DMS79 treated with DMSO at 0.1 percent for 48 hours (cell line): ENCODE data around the gene SLC22A2.

Experiments used
- DNase-seq: peaks from one replicate; lab custom pipeline; 2025; lab: John Stamatoyannopoulos, UW

Gene SLC22A2

DNA sequence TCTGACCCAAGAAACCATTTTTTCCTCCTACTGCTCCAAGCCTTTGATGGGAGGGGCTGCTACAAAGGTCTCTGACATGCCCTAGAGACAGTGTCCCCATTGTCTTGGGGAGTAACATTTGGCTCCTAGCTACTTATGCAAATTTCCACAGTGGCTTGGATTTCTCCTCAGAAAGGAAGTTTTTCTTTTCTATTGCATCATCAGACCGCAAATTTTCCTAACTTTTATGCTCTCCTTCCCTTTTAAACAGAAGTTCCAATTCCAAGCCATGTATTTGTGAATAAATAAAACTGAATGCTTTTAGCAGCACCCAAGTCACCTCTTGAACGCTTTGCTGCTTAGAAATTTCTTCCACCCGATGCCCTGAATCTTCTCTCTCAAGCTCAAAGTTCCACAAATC is 51.0 kb downstream of the SLC22A2 start:
- no peak for DNase-seq

DNA sequence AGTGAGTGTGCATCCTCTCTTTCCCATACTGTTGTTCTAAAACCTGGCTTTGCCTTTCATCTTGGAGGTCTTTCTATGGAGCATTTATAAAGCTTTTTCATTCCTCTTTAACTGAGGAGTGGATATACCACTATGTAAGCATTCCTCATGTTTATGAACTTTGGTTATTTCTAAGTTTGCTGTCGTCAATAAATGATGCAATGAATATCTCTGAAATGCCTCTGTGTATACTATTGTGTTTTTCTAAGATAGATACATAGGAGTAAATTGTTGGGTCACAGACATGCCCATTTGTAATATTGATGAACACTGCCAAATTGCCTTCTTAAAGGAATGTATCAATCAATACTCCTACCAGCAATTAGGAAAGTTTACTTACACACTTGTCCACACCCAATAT is 53.9 kb downstream of the SLC22A2 start:
- DNase-seq = no peak

GRCh38 chr6:160203953-160204352 is 54.7 kb downstream of the SLC22A2 start:
- no peak for DNase-seq

- DNase-seq = no peak
Measured at GRCh38 chr6:160203522-160203921, 55.1 kb downstream of the SLC22A2 start.

GRCh38 chr6:160203076-160203475 is 55.5 kb downstream of the SLC22A2 start:
- no peak for DNase-seq

DNA sequence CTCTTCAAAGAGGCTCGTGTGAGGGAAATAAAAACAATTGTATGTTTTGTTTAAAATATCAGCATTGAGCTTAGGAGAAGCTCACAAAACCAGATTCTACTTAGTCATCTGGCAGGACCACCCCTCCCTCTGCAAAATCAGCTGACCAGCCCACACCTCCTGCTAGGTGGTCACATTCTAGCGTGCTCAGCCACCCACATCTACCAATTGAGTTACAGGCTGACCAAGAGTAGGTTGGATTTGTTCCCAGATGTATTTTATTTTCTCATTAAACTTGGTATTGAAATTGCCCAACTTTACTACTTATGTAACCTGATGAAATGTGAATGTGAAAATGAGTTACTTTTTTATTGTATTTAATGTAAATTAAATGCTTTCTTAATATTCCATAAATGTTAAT is 56.2 kb downstream of the SLC22A2 start:
- no peak for DNase-seq

- no peak for DNase-seq
Measured at GRCh38 chr6:160201061-160201460, 57.6 kb downstream of the SLC22A2 start.

GRCh38 chr6:160198606-160199211 is 59.9 kb downstream of the SLC22A2 start:
- DNase-seq = no peak

DNA sequence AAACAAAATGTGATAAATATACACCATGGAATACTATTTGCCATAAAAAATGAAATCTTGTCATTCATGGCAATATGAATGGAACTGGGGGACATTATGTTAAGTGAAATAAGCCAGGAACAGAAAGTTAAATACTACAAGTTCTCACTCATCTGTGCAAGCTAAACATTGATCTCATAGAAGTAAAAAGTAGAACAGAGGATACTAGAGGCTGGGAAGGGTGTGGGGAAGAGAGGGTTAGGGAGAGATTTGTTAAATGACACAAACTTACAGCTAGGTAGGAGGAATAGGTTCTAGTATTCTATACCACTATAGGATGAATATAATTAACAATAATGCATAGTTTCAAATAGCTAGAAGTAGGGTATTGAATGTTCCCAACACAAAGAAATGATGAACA is 61.0 kb downstream of the SLC22A2 start:
- no peak for DNase-seq

DNA sequence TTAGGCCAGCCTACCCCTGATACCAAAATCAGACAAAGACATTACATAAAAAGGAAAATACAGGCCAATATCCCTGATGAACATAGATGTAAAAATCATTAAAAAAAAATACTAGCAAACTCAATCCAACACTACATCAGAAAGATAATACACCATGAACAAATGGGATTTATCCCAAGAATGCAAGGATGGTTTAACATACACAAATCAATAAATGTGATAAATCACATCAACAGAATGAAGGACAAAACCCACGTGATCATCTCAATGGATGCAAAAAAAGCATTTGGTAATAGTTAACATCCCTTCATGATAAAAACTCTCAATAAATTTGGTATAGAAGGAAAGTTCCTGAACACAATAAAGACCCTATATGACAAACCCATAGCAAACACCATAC is 63.8 kb downstream of the SLC22A2 start:
- DNase-seq = no peak

GRCh38 chr6:160192840-160193239 is 65.8 kb downstream of the SLC22A2 start:
- no peak for DNase-seq

- DNase-seq = no peak
Measured at GRCh38 chr6:160190973-160191372, 67.6 kb downstream of the SLC22A2 start.

GRCh38 chr6:160190081-160190480 is 68.5 kb downstream of the SLC22A2 start:
- no peak for DNase-seq

DNA sequence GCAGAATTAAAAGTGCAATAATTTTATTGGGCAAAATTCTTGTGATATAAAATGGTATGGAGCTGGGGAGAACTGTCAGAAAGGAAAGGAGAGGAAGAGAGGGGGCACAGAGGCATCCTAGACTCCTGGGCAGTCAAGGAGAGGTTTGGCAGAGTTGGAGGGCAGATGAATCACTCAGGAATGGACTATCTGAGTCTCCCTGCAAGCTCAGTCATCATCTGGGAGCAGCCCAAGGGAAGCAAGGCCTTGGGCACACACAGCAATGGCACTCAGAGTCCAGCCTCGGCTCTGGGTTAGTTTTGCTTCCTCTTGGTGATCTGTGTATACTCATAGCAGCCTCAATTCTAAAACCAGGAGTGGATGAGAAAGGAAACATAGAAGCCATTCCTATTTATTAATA is 69.8 kb downstream of the SLC22A2 start:
- no peak for DNase-seq

GRCh38 chr6:160180706-160181105 is 77.9 kb downstream of the SLC22A2 start:
- no peak for DNase-seq

DNA sequence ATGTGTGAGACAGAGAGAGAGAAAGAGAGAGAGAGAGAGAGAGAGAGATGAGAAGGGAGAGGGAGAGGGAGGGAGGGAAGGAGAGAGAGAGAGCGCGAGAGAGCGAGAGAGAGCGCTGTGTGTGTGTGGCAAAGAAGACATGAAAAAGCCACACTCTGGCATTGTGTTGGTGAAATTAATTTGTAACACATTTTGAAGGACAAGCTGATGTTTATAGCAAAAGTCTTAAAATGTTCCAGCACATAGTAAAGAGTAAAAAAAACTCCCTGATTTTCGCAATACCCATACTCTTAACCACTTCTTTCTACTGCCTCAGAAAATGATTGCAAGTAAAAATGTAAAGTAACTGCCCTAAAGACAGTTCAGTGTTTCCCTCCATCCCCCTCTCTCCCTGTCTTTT is 80.3 kb downstream of the SLC22A2 start:
- DNase-seq = no peak

GRCh38 chr6:160177220-160177619 is 81.4 kb downstream of the SLC22A2 start:
- DNase-seq = no peak

- no peak for DNase-seq
Measured at GRCh38 chr6:160174681-160175080, 83.9 kb downstream of the SLC22A2 start.

GRCh38 chr6:160173806-160174527 is 84.7 kb downstream of the SLC22A2 start:
- DNase-seq = no peak

GRCh38 chr6:160172704-160173103 is 85.9 kb downstream of the SLC22A2 start:
- no peak for DNase-seq

GRCh38 chr6:160170018-160170680 is 88.5 kb downstream of the SLC22A2 start:
- DNase-seq = no peak

- DNase-seq = peak; percentile 26
Measured at GRCh38 chr6:160167604-160168399, 90.8 kb downstream of the SLC22A2 start.
